Sigmoid colon (tissue), 7 donors: ENCODE measurements around the gene TCF20. TPM values are rescaled to one million over a fixed set of nuclear protein-coding genes. Genes with fewer than 3 reads are reported as not detected.

Experiments
- DNase-seq: peaks from one replicate; pipeline ENCODE4 v3.0.0-alpha.2; 2019
- H3K27ac ChIP-seq, 4 donors: fragments of 200-600 bp; sonication (generic); one replicate each; pipeline ENCODE4 v1.5.1; 2016 to 2019; ENCODE audit warnings: mild to moderate bottlenecking in 1 of 4
- H3K27me3 ChIP-seq, 3 donors: fragments of 200-600 bp; sonication (generic); one replicate each; pipeline ENCODE4 v1.5.1; 2019; ENCODE audit warnings: mild to moderate bottlenecking in 1 of 3
- H3K36me3 ChIP-seq, 4 donors: fragments of 200-600 bp; sonication (generic); one replicate each; pipeline ENCODE4 v1.5.1; 2016 to 2019
- H3K4me1 ChIP-seq, 4 donors: fragments of 200-600 bp; sonication (generic); one replicate each; pipeline ENCODE4 v1.5.1; 2017 to 2019
- H3K4me3 ChIP-seq, 4 donors: fragments of 200-600 bp; sonication (generic); one replicate each; pipeline ENCODE4 v1.5.1; 2017 to 2019; ENCODE audit warnings: mild to moderate bottlenecking in 2 of 4, moderate library complexity in 1 of 4
- H3K9me3 ChIP-seq, 4 donors: fragments of 200-600 bp in 3 of 4; sonication (generic) in 3 of 4; one replicate each; pipeline versions ENCODE4 v1.5.1 to v1.6.1; 2013 to 2019
- EP300 ChIP-seq, 4 donors: sonication (generic); formaldehyde crosslinking; IDR thresholded peaks; one replicate each; pipeline ENCODE4 v1.6.1; 2017; ENCODE audit warnings: antibody characterized with exemption in 4 of 4
- POLR2A ChIP-seq, 2 donors: fragments of 450-650 bp; IDR thresholded peaks; one replicate each; pipeline ENCODE4 v1.6.1; 2016; ENCODE audit warnings: antibody characterized with exemption in 2 of 2, mild to moderate bottlenecking in 2 of 2, moderate library complexity in 2 of 2
- POLR2AphosphoS5 ChIP-seq, 4 donors: sonication (generic); formaldehyde crosslinking; IDR thresholded peaks; one replicate each; pipeline ENCODE4 v1.6.1; 2017; ENCODE audit warnings: antibody characterized with exemption in 4 of 4
- WGBS, 2 donors: extraction: QIAGEN DNeasy Blood & Tissue Kit; methylation state at CpG; one replicate each; pipeline ENCODE4 v1.1.7; 2013; 5-methylcytosine and 5-hydroxymethylcytosine counted together
- intact Hi-C: fragments of 100-400 bp; cut with DNase I; formaldehyde crosslinking; loops from one replicate; pipeline ENCODE4 v1.15.1; 2023
- polyA plus RNA-seq, 3 donors: library from polyadenylated mRNA; stranded (reverse); fragments of 200-250 nt; gene quantifications; one replicate each; pipeline ENCODE4 v1.2.3, GENCODE V29; 2013
- total RNA-seq, 4 donors: library from RNA; depleted of rRNA; stranded (reverse); fragments of >200 nt; gene quantifications; one replicate each; pipeline ENCODE4 v1.1.0, GENCODE V29; 2016
- TF ChIP-seq, protein P1 (sequence below), 4 experiments: fragments of 450-650 bp in 3 of 4; fragments of 200-600 bp in 1 of 4; IDR thresholded peaks; one replicate each; pipeline ENCODE4 v1.5.1; 2016 to 2019; ENCODE audit warnings: antibody characterized with exemption in 4 of 4, mild to moderate bottlenecking in 3 of 4, moderate library complexity in 2 of 4
- donor health status: healthy with polysubstance abuse.
- donor health status: Bipolar disorder and iron deficiency.
- donor health status: healthy.

Gene TCF20
- total RNA-seq (10 to 100 TPM; 21.6 to 31.0 (median 25.1) TPM), polyA plus RNA-seq (10 to 100 TPM; 10.8 to 28.2 (median 11.6) TPM)

GRCh38 chr22:42270510-42271190, at the start of gene TCF20:
Gene TCF20, minus strand, starts transcription at chr22:42270653. Its CDS starts 55,348 bp downstream, at chr22:42215305.
- Histone ChIP-seq H3K4me3 (peak within 1 kb of the TSS; percentile 78 to 100 (median 96)), H3K4me1 (peaks cover 0 to 23% (median 16%) of the 10 kb centered on the region in 4 donors), H3K27me3 (no peaks in the 10 kb centered on the region), H3K9me3 (no peaks in the 10 kb centered on the region), H3K36me3 (no peaks in the 10 kb centered on the region), H3K27ac (peak within 1 kb of the TSS; percentile 84 to 88 (median 85))
- intact Hi-C loops, result loop anchor here (2.0 to 5.0 kb wide), 3 partner anchors 98 to 180 kb away; partner anchors contain the start of gene NDUFA6
- TF ChIP-seq EP300 (IDR thresholded peaks at IDR 0.05), result no peak
- no peak for TF ChIP-seq POLR2A (IDR thresholded peaks at IDR 0.05)
- TF ChIP-seq, protein P1, sequence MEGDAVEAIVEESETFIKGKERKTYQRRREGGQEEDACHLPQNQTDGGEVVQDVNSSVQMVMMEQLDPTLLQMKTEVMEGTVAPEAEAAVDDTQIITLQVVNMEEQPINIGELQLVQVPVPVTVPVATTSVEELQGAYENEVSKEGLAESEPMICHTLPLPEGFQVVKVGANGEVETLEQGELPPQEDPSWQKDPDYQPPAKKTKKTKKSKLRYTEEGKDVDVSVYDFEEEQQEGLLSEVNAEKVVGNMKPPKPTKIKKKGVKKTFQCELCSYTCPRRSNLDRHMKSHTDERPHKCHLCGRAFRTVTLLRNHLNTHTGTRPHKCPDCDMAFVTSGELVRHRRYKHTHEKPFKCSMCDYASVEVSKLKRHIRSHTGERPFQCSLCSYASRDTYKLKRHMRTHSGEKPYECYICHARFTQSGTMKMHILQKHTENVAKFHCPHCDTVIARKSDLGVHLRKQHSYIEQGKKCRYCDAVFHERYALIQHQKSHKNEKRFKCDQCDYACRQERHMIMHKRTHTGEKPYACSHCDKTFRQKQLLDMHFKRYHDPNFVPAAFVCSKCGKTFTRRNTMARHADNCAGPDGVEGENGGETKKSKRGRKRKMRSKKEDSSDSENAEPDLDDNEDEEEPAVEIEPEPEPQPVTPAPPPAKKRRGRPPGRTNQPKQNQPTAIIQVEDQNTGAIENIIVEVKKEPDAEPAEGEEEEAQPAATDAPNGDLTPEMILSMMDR (IDR thresholded peaks at IDR 0.05), result no peak
- peak in 2 of 4 donors; percentile 27 to 28 for TF ChIP-seq POLR2AphosphoS5 (IDR thresholded peaks at IDR 0.05)
- peak; percentile 86 for DNase-seq
- whole genome bisulfite sequencing, 2 donors, result 6 to 8% methylated on average over 91 of the region's 91 CpGs

- DNase-seq, result no peak
- no peaks in the 10 kb centered on the region for H3K27me3 ChIP-seq
- H3K4me3 ChIP-seq, result no peak overlapping the region
- H3K27ac ChIP-seq, result no peak overlapping the region
- TF ChIP-seq POLR2AphosphoS5 (IDR thresholded peaks at IDR 0.05) (no peak), POLR2A (IDR thresholded peaks at IDR 0.05) (no peak), EP300 (IDR thresholded peaks at IDR 0.05) (no peak)
- TF ChIP-seq, protein P1 (IDR thresholded peaks at IDR 0.05), result no peak
- no peaks in the 10 kb centered on the region for H3K36me3 ChIP-seq
- WGBS, 2 donors, result 57 to 73% methylated on average over 6 of the region's 6 CpGs
- peaks cover 0 to 39% (median 27%) of the 10 kb centered on the region in 4 donors for H3K4me1 ChIP-seq
- H3K9me3 ChIP-seq, result no peaks in the 10 kb centered on the region
- intact Hi-C loops, result loop anchor here (5.0 kb wide), 1 partner anchor 118 kb away; no protein-coding TSS in a partner anchor
Measured at GRCh38 chr22:42319386-42319785, 48.9 kb upstream of the TCF20 start.

DNA sequence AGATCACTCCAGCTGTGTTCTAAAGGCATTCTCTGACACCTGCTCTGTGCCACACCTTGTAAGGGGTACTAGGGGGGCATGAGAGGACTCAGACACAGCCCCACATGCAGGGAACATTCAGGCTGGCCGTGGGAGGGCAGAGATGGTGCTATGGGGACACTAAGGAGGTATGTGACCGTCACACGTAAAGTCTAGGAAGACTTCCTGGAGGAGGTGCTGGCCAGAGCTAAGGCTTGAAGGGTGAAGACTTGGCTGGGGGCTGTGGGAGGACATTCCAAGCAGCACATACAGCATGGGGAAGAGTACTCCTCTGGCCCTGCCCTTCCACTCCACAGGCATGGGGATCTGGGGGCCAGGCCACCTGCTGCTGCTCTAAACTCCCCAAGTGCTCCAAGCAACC, 48.5 kb upstream of the TCF20 start:
- intact Hi-C loops, result loop anchor here (5.0 kb wide), 1 partner anchor 118 kb away; no protein-coding TSS in a partner anchor
- WGBS, 2 donors, result 41 to 76% methylated on average over 3 of the region's 3 CpGs
- Histone ChIP-seq H3K27ac (peak overlapping the region in 2 of 4 donors; percentile 75 to 77), H3K4me1 (peaks cover 0 to 43% (median 31%) of the 10 kb centered on the region in 4 donors), H3K4me3 (no peak overlapping the region), H3K27me3 (no peaks in the 10 kb centered on the region), H3K36me3 (no peaks in the 10 kb centered on the region), H3K9me3 (no peaks in the 10 kb centered on the region)
- TF ChIP-seq EP300 (IDR thresholded peaks at IDR 0.05) (no peak), POLR2AphosphoS5 (IDR thresholded peaks at IDR 0.05) (no peak), POLR2A (IDR thresholded peaks at IDR 0.05) (no peak)
- TF ChIP-seq, protein P1 (IDR thresholded peaks at IDR 0.05), result no peak
- no peak for DNase-seq

- Histone ChIP-seq H3K9me3 (no peaks in the 10 kb centered on the region), H3K36me3 (no peaks in the 10 kb centered on the region), H3K27ac (peak overlapping the region in 3 of 4 donors; percentile 68 to 77 (median 75)), H3K4me1 (peaks cover 0 to 45% (median 35%) of the 10 kb centered on the region in 4 donors), H3K27me3 (no peaks in the 10 kb centered on the region), H3K4me3 (peak overlapping the region in 1 of 4 donors; percentile 12)
- 16 to 69% methylated on average over 25 of the region's 25 CpGs for WGBS, 2 donors
- intact Hi-C loops, result loop anchor here (1.0 to 5.0 kb wide), 3 partner anchors 49 to 227 kb away; partner anchors contain the start of gene NDUFA6
- TF ChIP-seq POLR2A (IDR thresholded peaks at IDR 0.05) (no peak), POLR2AphosphoS5 (IDR thresholded peaks at IDR 0.05) (peak in 1 of 4 donors; percentile 15), EP300 (IDR thresholded peaks at IDR 0.05) (no peak)
- peak; percentile 88 for DNase-seq
Measured at GRCh38 chr22:42317691-42318547, 47.5 kb upstream of the TCF20 start.
